C4-2B (cell line): ENCODE results near the gene MAGOHB.
"Not testable (repeated sequence)": the region's sequence is repeated elsewhere in the genome, so short reads cannot be mapped to it uniquely, and the experiment has no call there.

ENCODE experiments used
- ZFX ChIP-seq: fragments of 450-650 bp; IDR thresholded peaks from 2 replicates; pipeline ENCODE4 v1.6.1; 2017
- TF ChIP-seq, protein P1 (sequence below): fragments of 450-650 bp; conservative IDR thresholded peaks from 2 replicates; pipeline ENCODE4 v1.5.1; 2017; ENCODE audit warnings: mild to moderate bottlenecking

DNA sequence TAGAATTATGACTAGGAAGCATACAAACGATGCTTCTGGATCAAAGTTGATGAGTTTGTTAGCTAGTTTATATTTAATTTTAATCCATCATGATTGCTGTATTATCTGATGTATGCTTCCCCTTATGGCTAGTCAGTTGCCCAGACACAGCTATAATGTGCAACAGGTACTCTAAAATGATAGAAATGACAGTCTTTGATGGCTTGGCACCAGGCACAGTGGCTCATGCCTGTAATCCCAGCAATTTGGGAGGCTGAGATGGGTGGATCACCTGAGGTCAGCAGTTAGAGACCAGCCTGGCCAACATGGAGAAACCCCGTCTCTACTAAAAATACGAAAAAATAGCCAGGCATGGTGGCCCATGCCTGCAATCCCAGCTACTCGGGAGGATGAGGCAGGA, 2.2 kb downstream of the MAGOHB start:
- TF ChIP-seq, protein P1, sequence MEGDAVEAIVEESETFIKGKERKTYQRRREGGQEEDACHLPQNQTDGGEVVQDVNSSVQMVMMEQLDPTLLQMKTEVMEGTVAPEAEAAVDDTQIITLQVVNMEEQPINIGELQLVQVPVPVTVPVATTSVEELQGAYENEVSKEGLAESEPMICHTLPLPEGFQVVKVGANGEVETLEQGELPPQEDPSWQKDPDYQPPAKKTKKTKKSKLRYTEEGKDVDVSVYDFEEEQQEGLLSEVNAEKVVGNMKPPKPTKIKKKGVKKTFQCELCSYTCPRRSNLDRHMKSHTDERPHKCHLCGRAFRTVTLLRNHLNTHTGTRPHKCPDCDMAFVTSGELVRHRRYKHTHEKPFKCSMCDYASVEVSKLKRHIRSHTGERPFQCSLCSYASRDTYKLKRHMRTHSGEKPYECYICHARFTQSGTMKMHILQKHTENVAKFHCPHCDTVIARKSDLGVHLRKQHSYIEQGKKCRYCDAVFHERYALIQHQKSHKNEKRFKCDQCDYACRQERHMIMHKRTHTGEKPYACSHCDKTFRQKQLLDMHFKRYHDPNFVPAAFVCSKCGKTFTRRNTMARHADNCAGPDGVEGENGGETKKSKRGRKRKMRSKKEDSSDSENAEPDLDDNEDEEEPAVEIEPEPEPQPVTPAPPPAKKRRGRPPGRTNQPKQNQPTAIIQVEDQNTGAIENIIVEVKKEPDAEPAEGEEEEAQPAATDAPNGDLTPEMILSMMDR, result not testable (repeated sequence)
- not testable (repeated sequence) for TF ChIP-seq ZFX
